Smooth muscle cell (in vitro differentiated cells): Measurements from ENCODE around the gene TP73. TPM values are rescaled to one million over a fixed set of nuclear protein-coding genes. Genes with fewer than 3 reads are reported as not detected.

Source experiments
- DNase-seq: peaks from one replicate; lab custom pipeline; 2025; ENCODE audit not compliant: unreplicated experiment; lab: John Stamatoyannopoulos, UW
- H2AFZ ChIP-seq: fragments of 200-600 bp; sonication (generic); 2 replicates; pipeline ENCODE4 v1.6.0; 2016; ENCODE audit warnings: antibody characterized with exemption, low read depth, mild to moderate bottlenecking
- H3F3A ChIP-seq: fragments of 200-600 bp; sonication (generic); 2 replicates; pipeline ENCODE4 v1.6.0; 2017; ENCODE audit warnings: antibody characterized with exemption, low read depth
- H3K27ac ChIP-seq: fragments of 200-600 bp; sonication (generic); 2 replicates; pipeline ENCODE4 v1.5.1; 2016; ENCODE audit warnings: low read depth, mild to moderate bottlenecking
- H3K27me3 ChIP-seq: fragments of 200-600 bp; sonication (generic); 2 replicates; pipeline ENCODE4 v1.6.1; 2016; ENCODE audit warnings: low read depth, mild to moderate bottlenecking
- H3K36me3 ChIP-seq: fragments of 200-600 bp; sonication (generic); 2 replicates; pipeline ENCODE4 v1.5.1; 2016; ENCODE audit warnings: low read depth
- H3K4me1 ChIP-seq: fragments of 200-600 bp; sonication (generic); 2 replicates; pipeline ENCODE4 v1.5.1; 2016; ENCODE audit warnings: low read depth
- H3K4me2 ChIP-seq: fragments of 200-600 bp; sonication (generic); 2 replicates; pipeline ENCODE4 v1.6.0; 2016; ENCODE audit warnings: mild to moderate bottlenecking
- H3K4me3 ChIP-seq: fragments of 200-600 bp; sonication (generic); 2 replicates; pipeline ENCODE4 v1.5.1; 2016; ENCODE audit warnings: mild to moderate bottlenecking
- H3K79me2 ChIP-seq: fragments of 200-600 bp; sonication (generic); 2 replicates; pipeline ENCODE4 v1.6.0; 2016; ENCODE audit warnings: low read depth, mild to moderate bottlenecking
- H3K9ac ChIP-seq: fragments of 200-600 bp; sonication (generic); 2 replicates; pipeline ENCODE4 v1.6.0; 2016; ENCODE audit warnings: low read depth
- H3K9me3 ChIP-seq: fragments of 200-600 bp; sonication (generic); replicated peaks from 2 replicates; pipeline ENCODE4 v1.5.1; 2016; ENCODE audit warnings: low read depth
- H4K20me1 ChIP-seq: fragments of 200-600 bp; sonication (generic); 2 replicates; pipeline ENCODE4 v1.6.0; 2016; ENCODE audit warnings: low read depth
- WGBS: methylation state at CpG from one replicate; pipeline ENCODE4 v1.1.7; 2016; ENCODE audit warnings: low lambda C conversion rate; 5-methylcytosine and 5-hydroxymethylcytosine counted together
- polyA plus RNA-seq: library from polyadenylated mRNA; unstranded; fragments of >200 nt; fragmentation: Nextera tagmentation; extraction: Ambion mirVana; gene quantifications from 2 replicates; pipeline ENCODE4 v1.2.1, GENCODE V29; 2016
- total RNA-seq: library from RNA; depleted of rRNA; stranded (reverse); fragments of >200 nt; gene quantifications from 2 replicates; pipeline ENCODE4 v1.2.3, GENCODE V29; 2014
- TF ChIP-seq, protein P1 (sequence below): fragments of 200-600 bp; sonication (generic); IDR thresholded peaks from 2 replicates; pipeline ENCODE4 v1.5.1; 2017; ENCODE audit warnings: borderline replicate concordance, mild to moderate bottlenecking, antibody characterized with exemption; ENCODE audit not compliant: insufficient read depth, poor library complexity, severe bottlenecking

The TP73 gene
- total and polyA plus RNA-seq, 2 experiments from 2014 or later: 0.22 TPM; not detected in 1

DNA sequence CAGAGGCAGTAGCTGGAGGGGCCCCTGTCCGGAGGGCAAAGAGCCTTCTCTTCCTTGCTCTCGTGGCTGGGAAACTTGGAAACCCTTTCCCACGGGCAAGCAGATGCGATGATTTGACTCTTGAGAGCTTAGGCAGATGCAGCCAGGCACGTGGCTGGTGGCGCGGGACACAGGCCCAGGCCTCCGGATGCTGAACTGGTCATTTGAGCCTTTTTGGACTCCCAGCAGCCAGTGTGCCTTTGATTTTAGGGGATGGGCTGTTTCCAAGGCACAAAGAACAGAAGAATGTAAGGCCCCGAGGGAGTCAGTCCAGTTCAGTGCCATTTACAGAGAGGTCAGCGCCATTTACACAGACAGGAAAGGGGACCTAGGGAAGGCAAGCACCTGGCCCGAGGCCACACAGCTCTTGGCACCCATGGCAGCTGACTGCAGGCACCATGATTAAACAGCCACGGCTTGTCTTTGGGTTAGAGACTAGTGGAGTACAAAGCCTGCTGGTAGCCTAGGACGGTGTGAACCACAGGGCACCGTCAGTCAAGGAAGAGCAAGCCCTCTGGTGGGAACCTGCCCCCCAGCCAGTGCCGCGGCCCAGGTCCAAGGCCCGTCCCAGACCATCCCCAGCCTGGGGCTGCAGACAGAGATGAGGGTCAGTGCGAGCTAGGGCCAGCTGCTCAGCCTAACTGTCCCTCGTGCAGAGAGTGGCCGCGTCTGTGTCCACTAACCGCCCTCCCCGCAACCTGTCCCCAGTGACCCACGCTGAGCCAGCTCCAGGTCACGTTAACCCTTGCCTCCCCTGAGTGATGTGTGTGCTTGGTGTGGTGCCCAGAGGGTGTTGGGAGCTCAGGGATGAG is 79.5 kb downstream of the TP73 start:
- TF ChIP-seq, protein P1, sequence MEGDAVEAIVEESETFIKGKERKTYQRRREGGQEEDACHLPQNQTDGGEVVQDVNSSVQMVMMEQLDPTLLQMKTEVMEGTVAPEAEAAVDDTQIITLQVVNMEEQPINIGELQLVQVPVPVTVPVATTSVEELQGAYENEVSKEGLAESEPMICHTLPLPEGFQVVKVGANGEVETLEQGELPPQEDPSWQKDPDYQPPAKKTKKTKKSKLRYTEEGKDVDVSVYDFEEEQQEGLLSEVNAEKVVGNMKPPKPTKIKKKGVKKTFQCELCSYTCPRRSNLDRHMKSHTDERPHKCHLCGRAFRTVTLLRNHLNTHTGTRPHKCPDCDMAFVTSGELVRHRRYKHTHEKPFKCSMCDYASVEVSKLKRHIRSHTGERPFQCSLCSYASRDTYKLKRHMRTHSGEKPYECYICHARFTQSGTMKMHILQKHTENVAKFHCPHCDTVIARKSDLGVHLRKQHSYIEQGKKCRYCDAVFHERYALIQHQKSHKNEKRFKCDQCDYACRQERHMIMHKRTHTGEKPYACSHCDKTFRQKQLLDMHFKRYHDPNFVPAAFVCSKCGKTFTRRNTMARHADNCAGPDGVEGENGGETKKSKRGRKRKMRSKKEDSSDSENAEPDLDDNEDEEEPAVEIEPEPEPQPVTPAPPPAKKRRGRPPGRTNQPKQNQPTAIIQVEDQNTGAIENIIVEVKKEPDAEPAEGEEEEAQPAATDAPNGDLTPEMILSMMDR: no peak
- 82% methylated on average over 25 of the region's 25 CpGs for WGBS

GRCh38 chr1:3732434-3733093 is 80.2 kb downstream of the TP73 start:
- no peak overlapping the region for H3K4me3 ChIP-seq
- H3K36me3 ChIP-seq: no peaks in the 10 kb centered on the region
- no peaks in the 10 kb centered on the region for H3K9me3 ChIP-seq
- H4K20me1 ChIP-seq: no peaks in the 10 kb centered on the region
- TF ChIP-seq, protein P1: no peak
- peak overlapping the region; percentile 26 for H3K4me2 ChIP-seq
- H3K4me1 ChIP-seq: no peaks in the 10 kb centered on the region
- no peak for DNase-seq
- no peaks in the 10 kb centered on the region for H3F3A ChIP-seq
- WGBS: 51% methylated on average over 30 of the region's 37 CpGs
- no peaks in the 10 kb centered on the region for H3K79me2 ChIP-seq
- H3K27me3 ChIP-seq: no peaks in the 10 kb centered on the region
- no peak overlapping the region for H3K9ac ChIP-seq
- no peak overlapping the region for H2AFZ ChIP-seq
- H3K27ac ChIP-seq: no peak overlapping the region

More for the DNA sequence above, 79.5 kb downstream of the TP73 start:
- no peaks in the 10 kb centered on the region for H3K79me2 ChIP-seq
- no peaks in the 10 kb centered on the region for H4K20me1 ChIP-seq
- no peaks in the 10 kb centered on the region for H3K9me3 ChIP-seq
- H3K4me3 ChIP-seq: no peak overlapping the region
- H3K36me3 ChIP-seq: no peaks in the 10 kb centered on the region
- no peak overlapping the region for H2AFZ ChIP-seq
- no peak for DNase-seq
- no peak overlapping the region for H3K27ac ChIP-seq
- no peaks in the 10 kb centered on the region for H3F3A ChIP-seq
- H3K4me2 ChIP-seq: no peak overlapping the region
- no peaks in the 10 kb centered on the region for H3K4me1 ChIP-seq
- H3K9ac ChIP-seq: no peak overlapping the region
- no peaks in the 10 kb centered on the region for H3K27me3 ChIP-seq

GRCh38 chr1:3733094-3733882 is 81.0 kb downstream of the TP73 start:
- TF ChIP-seq, protein P1: no peak
- no peak overlapping the region for H3K27ac ChIP-seq
- H3K36me3 ChIP-seq: no peaks in the 10 kb centered on the region
- H3K4me1 ChIP-seq: no peaks in the 10 kb centered on the region
- H3K27me3 ChIP-seq: no peaks in the 10 kb centered on the region
- no peak overlapping the region for H2AFZ ChIP-seq
- H4K20me1 ChIP-seq: no peaks in the 10 kb centered on the region
- DNase-seq: no peak
- no peak overlapping the region for H3K4me3 ChIP-seq
- no peaks in the 10 kb centered on the region for H3F3A ChIP-seq
- H3K9me3 ChIP-seq: no peaks in the 10 kb centered on the region
- peak overlapping the region; percentile 26 for H3K4me2 ChIP-seq
- no peak overlapping the region for H3K9ac ChIP-seq
- no peaks in the 10 kb centered on the region for H3K79me2 ChIP-seq
- 82% methylated on average over 29 of the region's 29 CpGs for WGBS
